LNCaP clone FGC (cell line): ENCODE data around the gene KLHL29.

Experiments used
- DNase-seq: peaks from one replicate; pipeline ENCODE4 v3.0.0-alpha.2; 2011; ENCODE audit warnings: low read depth
- H3K4me3 ChIP-seq: 2 replicates; pipeline ENCODE4 v1.5.1; 2011; ENCODE audit warnings: mild to moderate bottlenecking, low read depth, low read length, control low read depth
- TF ChIP-seq, protein P1 (sequence below): IDR thresholded peaks from 2 replicates; pipeline ENCODE4 v1.5.1; 2012; ENCODE audit warnings: mild to moderate bottlenecking; ENCODE audit not compliant: control insufficient read depth, insufficient read depth; ENCODE audit errors: extremely low read depth

The KLHL29 gene

DNA sequence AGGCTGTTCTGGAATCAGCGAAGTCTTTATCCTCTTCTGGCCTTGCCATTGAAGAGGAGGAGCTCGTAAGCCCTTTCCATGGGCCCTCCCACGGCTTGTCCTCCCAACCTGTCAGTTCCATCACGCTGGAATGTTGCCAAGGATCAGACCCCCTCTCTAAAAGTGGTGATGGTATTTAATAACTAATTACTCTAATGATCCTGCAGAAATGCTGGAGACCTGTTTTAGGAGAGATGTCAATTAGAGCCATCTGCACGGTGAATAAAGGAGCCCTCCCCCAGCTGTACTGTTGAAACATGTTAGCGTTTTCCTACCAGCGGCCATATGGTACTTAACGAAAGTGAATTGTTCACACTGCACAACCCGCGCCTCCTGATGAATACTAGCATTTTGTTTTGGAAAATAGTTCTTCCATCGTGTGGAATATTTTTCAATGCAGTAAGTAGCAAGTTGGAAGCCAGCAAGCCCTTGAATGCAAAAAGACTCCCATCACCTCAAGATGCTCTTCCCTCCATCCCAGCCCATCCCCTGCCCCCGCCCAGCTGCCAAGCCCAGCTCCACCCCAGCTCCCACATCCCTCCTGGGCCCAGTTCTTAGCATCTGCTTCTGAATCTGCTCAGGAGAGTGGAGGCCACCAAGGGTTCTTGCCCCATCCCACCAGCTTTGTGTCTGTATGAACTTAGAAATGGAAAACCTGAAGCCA is 145.4 kb downstream of the KLHL29 start:
- TF ChIP-seq, protein P1, sequence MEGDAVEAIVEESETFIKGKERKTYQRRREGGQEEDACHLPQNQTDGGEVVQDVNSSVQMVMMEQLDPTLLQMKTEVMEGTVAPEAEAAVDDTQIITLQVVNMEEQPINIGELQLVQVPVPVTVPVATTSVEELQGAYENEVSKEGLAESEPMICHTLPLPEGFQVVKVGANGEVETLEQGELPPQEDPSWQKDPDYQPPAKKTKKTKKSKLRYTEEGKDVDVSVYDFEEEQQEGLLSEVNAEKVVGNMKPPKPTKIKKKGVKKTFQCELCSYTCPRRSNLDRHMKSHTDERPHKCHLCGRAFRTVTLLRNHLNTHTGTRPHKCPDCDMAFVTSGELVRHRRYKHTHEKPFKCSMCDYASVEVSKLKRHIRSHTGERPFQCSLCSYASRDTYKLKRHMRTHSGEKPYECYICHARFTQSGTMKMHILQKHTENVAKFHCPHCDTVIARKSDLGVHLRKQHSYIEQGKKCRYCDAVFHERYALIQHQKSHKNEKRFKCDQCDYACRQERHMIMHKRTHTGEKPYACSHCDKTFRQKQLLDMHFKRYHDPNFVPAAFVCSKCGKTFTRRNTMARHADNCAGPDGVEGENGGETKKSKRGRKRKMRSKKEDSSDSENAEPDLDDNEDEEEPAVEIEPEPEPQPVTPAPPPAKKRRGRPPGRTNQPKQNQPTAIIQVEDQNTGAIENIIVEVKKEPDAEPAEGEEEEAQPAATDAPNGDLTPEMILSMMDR = no peak
- H3K4me3 ChIP-seq = no peak overlapping the region
- DNase-seq = no peak

DNA sequence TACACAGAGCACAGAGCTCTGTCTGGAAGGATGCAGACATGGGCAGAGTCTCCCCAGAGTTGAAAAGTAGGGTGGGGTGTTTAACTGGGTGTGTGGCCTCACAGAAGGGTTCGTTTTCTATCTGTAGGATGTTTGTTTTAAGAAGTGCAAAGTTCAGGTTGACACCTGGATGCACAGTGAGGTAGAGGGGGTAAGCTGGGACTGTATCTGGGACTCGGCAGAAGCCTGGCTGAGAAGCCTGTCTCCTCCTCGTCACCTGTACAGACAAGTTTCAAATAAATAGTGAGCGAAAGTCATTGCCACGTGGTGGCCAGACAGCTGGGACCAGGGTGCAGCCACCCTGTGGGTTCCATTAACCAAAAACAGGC is 145.9 kb downstream of the KLHL29 start:
- DNase-seq = no peak
- no peak overlapping the region for H3K4me3 ChIP-seq
- TF ChIP-seq, protein P1 = no peak

DNA sequence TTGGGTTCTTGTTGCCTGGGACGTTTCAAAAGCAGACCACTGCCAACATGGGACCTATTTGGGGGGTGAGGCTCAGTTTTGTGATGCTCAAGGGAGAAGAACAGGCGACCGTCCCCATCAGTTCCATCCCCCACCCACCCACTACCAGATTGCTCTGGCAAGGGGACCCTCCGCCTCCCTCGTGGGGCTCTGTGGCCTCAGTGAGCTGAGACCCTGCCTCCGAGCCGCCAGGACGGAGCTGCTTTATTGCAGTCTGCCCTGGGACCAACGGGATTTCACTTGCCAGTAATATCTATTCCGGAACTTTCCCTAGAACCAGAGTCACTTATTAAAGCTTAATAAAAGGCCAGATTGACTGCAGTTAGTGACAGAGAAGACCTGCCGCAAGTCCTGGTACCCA is 146.3 kb downstream of the KLHL29 start:
- DNase-seq = no peak
- TF ChIP-seq, protein P1 = no peak
- no peak overlapping the region for H3K4me3 ChIP-seq

DNA sequence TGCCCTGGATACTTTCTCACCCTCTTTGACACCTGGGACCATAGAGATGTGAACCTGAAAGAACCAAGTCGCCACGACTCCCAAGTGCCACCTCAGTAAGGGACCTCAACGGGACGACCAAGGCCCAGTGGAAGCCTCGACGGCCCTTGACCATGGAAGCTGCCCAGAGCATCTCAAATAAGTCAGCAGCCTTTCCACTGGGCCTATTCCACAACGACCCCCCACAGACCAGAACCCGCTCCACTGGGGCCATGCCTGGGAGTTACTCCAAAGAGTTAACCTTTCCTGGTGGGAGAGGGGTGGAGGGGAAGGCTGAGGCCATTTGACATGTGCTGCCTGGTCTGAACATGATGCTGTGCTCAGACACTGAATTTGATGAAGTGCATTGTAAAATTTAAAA is 146.9 kb downstream of the KLHL29 start:
- TF ChIP-seq, protein P1 = no peak
- H3K4me3 ChIP-seq = no peak overlapping the region
- no peak for DNase-seq

DNA sequence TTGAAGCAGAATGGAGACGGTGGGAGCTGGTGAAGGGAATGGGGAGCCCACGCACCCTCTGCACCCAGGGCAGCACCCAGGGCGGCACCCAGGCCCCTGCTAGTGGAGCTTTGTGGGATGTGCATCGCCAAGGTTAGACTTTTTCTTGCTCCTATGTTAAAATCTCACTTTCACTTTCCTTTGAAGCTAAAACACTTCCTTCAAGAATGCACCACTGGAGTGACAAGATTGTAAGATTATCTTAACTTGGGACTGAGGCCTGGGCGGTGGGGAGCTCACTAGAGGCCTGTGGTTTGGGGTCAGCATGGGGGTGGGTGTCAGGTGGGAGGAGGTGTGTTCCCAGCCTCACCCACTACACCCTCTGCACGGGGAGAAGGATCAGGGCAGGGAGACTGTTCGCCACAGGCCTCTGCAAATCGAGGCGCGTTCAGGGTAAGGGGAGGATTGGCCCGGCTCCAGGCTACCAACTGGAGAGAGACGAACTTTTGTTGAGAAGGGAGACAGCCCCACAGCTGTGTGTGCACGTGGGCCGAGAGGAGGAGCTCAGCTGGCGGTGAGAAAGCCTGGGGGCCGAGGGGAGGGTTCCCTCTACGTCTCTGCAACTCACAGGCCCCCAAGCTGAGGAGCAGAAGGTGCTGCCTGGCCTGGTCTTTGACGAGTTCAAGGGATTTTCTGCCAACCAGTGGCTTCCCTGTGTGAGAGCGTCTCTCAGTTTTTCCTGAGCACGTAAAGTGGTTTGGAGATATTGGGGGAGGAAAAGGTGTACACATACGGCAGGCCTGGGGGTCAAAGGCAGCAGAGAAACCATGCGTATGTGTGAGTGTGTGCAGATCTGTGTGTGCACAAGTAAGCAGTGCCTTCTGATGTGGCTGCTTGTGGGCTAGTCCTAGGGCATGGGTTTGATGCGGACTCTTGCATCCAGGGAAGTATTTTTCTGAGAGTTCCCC is 147.7 kb downstream of the KLHL29 start:
- TF ChIP-seq, protein P1 = no peak
- H3K4me3 ChIP-seq = no peak overlapping the region
- DNase-seq = no peak

DNA sequence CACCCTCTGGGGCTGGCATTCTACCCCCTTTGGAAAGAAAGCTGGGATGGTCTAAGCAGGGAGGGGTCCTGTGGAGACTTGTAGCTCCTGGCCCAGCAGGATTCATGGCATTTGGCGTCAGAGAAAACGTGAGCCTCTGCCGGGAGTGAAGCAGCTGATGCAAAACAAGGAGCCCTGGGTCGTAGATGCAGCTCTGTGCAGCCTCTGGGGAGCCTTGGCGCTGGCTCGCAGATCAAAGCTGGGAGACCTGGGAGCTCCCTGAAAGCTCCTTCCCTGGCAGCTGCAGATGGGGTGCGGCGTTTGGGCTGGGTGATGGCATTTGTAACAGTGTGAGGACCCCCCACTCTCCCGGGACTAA is 148.3 kb downstream of the KLHL29 start:
- no peak overlapping the region for H3K4me3 ChIP-seq
- TF ChIP-seq, protein P1 = no peak
- no peak for DNase-seq
